Measurements from ENCODE around the gene RAX2. TPM values are rescaled to one million over a fixed set of nuclear protein-coding genes. Genes with fewer than 3 reads are reported as not detected.
A peak's percentile ranks its signal among the peaks of the same experiment; 100 is the strongest.

Gene RAX2
- total RNA-seq, 3 donors from 2014 or later, result not detected

- intact Hi-C loops (cut with DNase I, micrococcal nuclease), result no loop called here
- peak overlapping the region; percentile 30 for H3K4me3 ChIP-seq
- no peaks in the 10 kb centered on the region for H3K9me3 ChIP-seq
- ATAC-seq (peak; percentile 54), DNase-seq (peak; percentile 85 to 89 (median 88))
- H3K4me1 ChIP-seq (ENCODE audit: low read depth), result peaks cover 58% of the 10 kb centered on the region
- no peak for TF ChIP-seq CTCF (IDR thresholded peaks at IDR 0.05)
- H3K36me3 ChIP-seq (ENCODE audit: low read depth), result no peaks in the 10 kb centered on the region
These were observed 49.5 kb downstream of the RAX2 start for GRCh38 chr19:3722443-3723109.

- DNase-seq (no peak), ATAC-seq (no peak)
- Histone ChIP-seq H3K36me3 (ENCODE audit: low read depth) (no peaks in the 10 kb centered on the region), H3K4me1 (ENCODE audit: low read depth) (peaks cover 56% of the 10 kb centered on the region), H3K9me3 (no peaks in the 10 kb centered on the region), H3K4me3 (peak overlapping the region; percentile 30)
- no peak for TF ChIP-seq CTCF (IDR thresholded peaks at IDR 0.05)
- intact Hi-C loops (cut with DNase I, micrococcal nuclease), result no loop called here
These were observed 50.1 kb downstream of the RAX2 start for GRCh38 chr19:3721887-3722442.

GRCh38 chr19:3721131-3721886 is 50.7 kb downstream of the RAX2 start:
- Histone ChIP-seq H3K9me3 (no peaks in the 10 kb centered on the region), H3K4me3 (peak overlapping the region; percentile 30), H3K4me1 (ENCODE audit: low read depth) (peaks cover 50% of the 10 kb centered on the region), H3K36me3 (ENCODE audit: low read depth) (no peaks in the 10 kb centered on the region)
- no peak for TF ChIP-seq CTCF (IDR thresholded peaks at IDR 0.05)
- intact Hi-C loops (cut with DNase I, micrococcal nuclease), result no loop called here
- DNase-seq, result peak; percentile 96 to 99 (median 97)
- peak; percentile 83 for ATAC-seq

- Histone ChIP-seq H3K9me3 (no peaks in the 10 kb centered on the region), H3K4me3 (peak overlapping the region; percentile 30), H3K4me1 (ENCODE audit: low read depth) (peaks cover 52% of the 10 kb centered on the region), H3K36me3 (ENCODE audit: low read depth) (no peaks in the 10 kb centered on the region)
- intact Hi-C loops (cut with DNase I, micrococcal nuclease), result no loop called here
- DNase-seq, result peak; percentile 90 to 93 (median 92)
- peak; percentile 74 for ATAC-seq
- TF ChIP-seq CTCF (IDR thresholded peaks at IDR 0.05), result no peak
These were observed 51.6 kb downstream of the RAX2 start for GRCh38 chr19:3720349-3720917.

GRCh38 chr19:3719868-3720267 is 52.2 kb downstream of the RAX2 start:
- ATAC-seq, result no peak
- DNase-seq, result no peak
- no peak for TF ChIP-seq CTCF (IDR thresholded peaks at IDR 0.05)
- no peak overlapping the region for H3K4me3 ChIP-seq
- H3K4me1 ChIP-seq (ENCODE audit: low read depth), result peaks cover 47% of the 10 kb centered on the region
- no peaks in the 10 kb centered on the region for H3K36me3 ChIP-seq (ENCODE audit: low read depth)
- no peaks in the 10 kb centered on the region for H3K9me3 ChIP-seq
- intact Hi-C loops (cut with DNase I, micrococcal nuclease), result no loop called here

Other genes starting within 250 kb of the RAX2 start
- gene TEKTIP1, start 233.1 kb downstream of the RAX2 start, total RNA-seq, result 1 to 10 TPM; 3.2 to 6.0 (median 3.4) TPM
- 10 to 100 TPM; 25.0 to 43.6 (median 36.8) TPM for gene MFSD12, start 214.6 kb downstream of the RAX2 start, total RNA-seq
- gene HMG20B, start 199.3 kb downstream of the RAX2 start, total RNA-seq, result 10 to 100 TPM; 79.9 to 81.9 (median 81.4) TPM
- gene GIPC3, start 186.8 kb downstream of the RAX2 start, total RNA-seq, result 1 to 10 TPM in 1 of 3 donors, under 1 TPM in 2; 0.34 to 1.1 (median 0.58) TPM
- gene TBXA2R, start 165.4 kb downstream of the RAX2 start, total RNA-seq, result 1 to 10 TPM in 2 of 3 donors, under 1 TPM in 1; 0.72 to 2.3 (median 1.1) TPM
- 10 to 100 TPM; 22.4 to 26.8 (median 22.6) TPM for gene CACTIN, start 145.4 kb downstream of the RAX2 start, total RNA-seq
- 10 to 100 TPM; 23.1 to 95.2 (median 23.2) TPM for gene PIP5K1C, start 71.8 kb downstream of the RAX2 start, total RNA-seq
- gene TJP3, start 63.8 kb downstream of the RAX2 start, total RNA-seq, result 100 to 1,000 TPM; 167 to 357 (median 285) TPM
- gene APBA3, start 10.5 kb downstream of the RAX2 start, total RNA-seq, result 10 to 100 TPM; 18.9 to 23.0 (median 19.2) TPM
- 10 to 100 TPM; 51.6 to 64.9 (median 56.2) TPM for gene MRPL54, start 9.5 kb downstream of the RAX2 start, total RNA-seq
- 1 to 10 TPM; 2.2 to 3.6 (median 2.4) TPM for gene MATK, start 14.2 kb upstream of the RAX2 start, total RNA-seq
- under 1 TPM in 1 of 3 donors, not detected in 2; 0.66 TPM for gene ZFR2, start 96.8 kb upstream of the RAX2 start, total RNA-seq
- gene ATCAY, start 108.5 kb upstream of the RAX2 start, total RNA-seq, result 1 to 10 TPM in 1 of 3 donors, under 1 TPM in 2; 0.09 to 2.2 (median 0.22) TPM
- gene NMRK2, start 160.8 kb upstream of the RAX2 start, total RNA-seq, result under 1 TPM in 1 of 3 donors, not detected in 2; 0.36 TPM
- gene DAPK3, start 198.9 kb upstream of the RAX2 start, total RNA-seq, result 100 to 1,000 TPM in 1 of 3 donors, 10 to 100 TPM in 2; 51.3 to 121 (median 56.9) TPM
- gene EEF2, start 213.2 kb upstream of the RAX2 start, total RNA-seq, result 1,000 to 10,000 TPM; 1,826 to 2,582 (median 2,012) TPM
- gene PIAS4, start 235.5 kb upstream of the RAX2 start, total RNA-seq, result 10 to 100 TPM; 27.4 to 44.6 (median 29.5) TPM

All from mucosa of descending colon (tissue), 3 donors.